Neuron (in vitro differentiated cells): ENCODE measurements around the gene ABCA4.
"Not testable (repeated sequence)": the region's sequence is repeated elsewhere in the genome, so short reads cannot be mapped to it uniquely, and the experiment has no call there.

Experiments
- H2AFZ ChIP-seq: one replicate; pipeline ENCODE4 v1.6.1; 2013; ENCODE audit warnings: low read depth, mild to moderate bottlenecking, inconsistent platforms, low read length, moderate library complexity
- H3K27me3 ChIP-seq: one replicate; pipeline ENCODE4 v1.6.1; 2013; ENCODE audit warnings: low read length; ENCODE audit not compliant: insufficient read depth
- H3K36me3 ChIP-seq: one replicate; pipeline ENCODE4 v1.6.1; 2013; ENCODE audit warnings: low read length; ENCODE audit not compliant: insufficient read depth
- H3K4me1 ChIP-seq: one replicate; pipeline ENCODE4 v1.6.1; 2013; ENCODE audit warnings: low read length; ENCODE audit not compliant: insufficient read depth
- H3K4me3 ChIP-seq: 2 replicates; pipeline ENCODE4 v1.5.1; 2013; ENCODE audit warnings: mild to moderate bottlenecking, low read length, moderate library complexity
- H3K9me3 ChIP-seq: one replicate; pipeline ENCODE4 v1.6.1; 2013; ENCODE audit warnings: low read length

Gene ABCA4

DNA sequence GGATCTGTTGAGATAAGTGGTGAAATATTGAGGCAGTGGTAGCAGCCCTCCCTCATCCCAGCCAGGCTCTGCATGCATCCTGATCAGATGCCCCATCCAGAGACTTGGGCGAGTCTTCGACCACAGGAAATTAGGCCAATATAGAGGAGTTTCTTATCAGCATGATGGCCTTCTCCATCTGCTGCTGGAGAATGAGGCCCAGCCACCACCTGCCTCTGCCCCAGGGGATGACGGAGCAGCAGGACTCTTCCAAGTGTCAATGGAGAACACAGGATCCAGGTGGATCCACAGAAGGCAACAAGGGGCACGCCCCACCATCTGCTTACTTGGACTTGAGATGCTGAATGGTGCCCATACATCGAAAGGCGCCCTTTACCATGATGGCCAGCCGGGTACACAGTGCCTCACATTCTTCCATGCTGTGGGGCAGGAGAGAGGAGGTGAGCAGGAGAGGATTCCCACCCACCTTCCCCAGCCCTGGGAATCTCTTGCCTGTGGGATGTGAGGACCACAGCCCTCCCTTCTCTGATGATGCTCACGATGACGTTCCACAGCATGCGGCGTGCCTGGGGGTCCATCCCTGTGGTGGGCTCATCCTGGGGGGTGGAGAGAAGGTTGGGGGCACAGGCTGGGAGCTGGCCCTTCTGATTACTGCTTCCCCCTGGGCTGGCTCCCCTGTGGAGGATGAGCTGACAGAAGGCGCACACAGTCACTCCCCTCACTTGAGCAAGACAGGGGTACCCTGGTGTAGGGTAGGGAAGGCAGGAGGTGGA, 120.3 kb downstream of the ABCA4 start:
- no peaks in the 10 kb centered on the region for H3K9me3 ChIP-seq
- no peak overlapping the region for H3K4me3 ChIP-seq
- no peaks in the 10 kb centered on the region for H3K36me3 ChIP-seq

GRCh38 chr1:93999840-94000415, 121.0 kb downstream of the ABCA4 start:
- no peaks in the 10 kb centered on the region for H3K36me3 ChIP-seq
- no peaks in the 10 kb centered on the region for H3K4me1 ChIP-seq

More for the DNA sequence above, 120.3 kb downstream of the ABCA4 start:
- no peak overlapping the region for H2AFZ ChIP-seq
- no peaks in the 10 kb centered on the region for H3K27me3 ChIP-seq
- no peaks in the 10 kb centered on the region for H3K4me1 ChIP-seq

GRCh38 chr1:93998532-93998931, 122.4 kb downstream of the ABCA4 start:
- H3K4me3 ChIP-seq, H3K36me3 ChIP-seq, H3K9me3 ChIP-seq, H3K4me1 ChIP-seq, H2AFZ ChIP-seq, H3K27me3 ChIP-seq: not testable (repeated sequence)

More at GRCh38 chr1:93999840-94000415, 121.0 kb downstream of the ABCA4 start:
- H3K27me3 ChIP-seq, result no peaks in the 10 kb centered on the region
- H2AFZ ChIP-seq, result no peak overlapping the region
- no peaks in the 10 kb centered on the region for H3K9me3 ChIP-seq
- no peak overlapping the region for H3K4me3 ChIP-seq

GRCh38 chr1:93997756-93998155, 123.2 kb downstream of the ABCA4 start:
- H3K4me1 ChIP-seq, result no peaks in the 10 kb centered on the region
- no peaks in the 10 kb centered on the region for H3K36me3 ChIP-seq
- no peak overlapping the region for H3K4me3 ChIP-seq
- no peaks in the 10 kb centered on the region for H3K9me3 ChIP-seq
- no peak overlapping the region for H2AFZ ChIP-seq
- H3K27me3 ChIP-seq, result no peaks in the 10 kb centered on the region

GRCh38 chr1:93995837-93996536, 125.0 kb downstream of the ABCA4 start:
- no peak overlapping the region for H3K4me3 ChIP-seq
- no peaks in the 10 kb centered on the region for H3K36me3 ChIP-seq
- H3K27me3 ChIP-seq, result no peaks in the 10 kb centered on the region
- no peak overlapping the region for H2AFZ ChIP-seq
- H3K4me1 ChIP-seq, result no peaks in the 10 kb centered on the region
- no peaks in the 10 kb centered on the region for H3K9me3 ChIP-seq

DNA sequence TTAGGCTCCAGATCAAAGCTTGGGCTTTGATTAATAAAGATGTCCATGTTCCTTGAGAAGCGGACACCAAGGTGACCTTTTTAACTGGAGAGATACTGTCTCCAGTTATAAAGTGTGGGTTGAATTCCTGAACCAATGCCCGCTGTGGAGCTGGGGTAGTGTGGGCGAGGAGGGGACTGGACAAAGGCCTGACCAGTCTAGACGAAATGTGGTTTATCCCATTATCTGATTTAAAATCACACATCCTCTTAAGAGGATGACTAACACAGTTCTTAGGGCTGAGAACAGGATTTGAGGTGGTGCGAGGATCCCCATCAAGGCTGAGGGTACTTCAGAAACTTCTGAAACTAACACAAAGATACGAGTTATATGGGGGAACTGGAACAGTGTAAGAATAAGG, 127.2 kb downstream of the ABCA4 start:
- H3K4me1 ChIP-seq, result no peaks in the 10 kb centered on the region
- no peaks in the 10 kb centered on the region for H3K36me3 ChIP-seq
- H3K27me3 ChIP-seq, result no peaks in the 10 kb centered on the region
- H3K9me3 ChIP-seq, result no peaks in the 10 kb centered on the region
- H3K4me3 ChIP-seq, result no peak overlapping the region
- H2AFZ ChIP-seq, result no peak overlapping the region

GRCh38 chr1:93992954-93993353, 128.0 kb downstream of the ABCA4 start:
- H3K9me3 ChIP-seq, result no peaks in the 10 kb centered on the region
- no peaks in the 10 kb centered on the region for H3K27me3 ChIP-seq
- no peaks in the 10 kb centered on the region for H3K36me3 ChIP-seq
- H3K4me3 ChIP-seq, result no peak overlapping the region
- no peaks in the 10 kb centered on the region for H3K4me1 ChIP-seq
- H2AFZ ChIP-seq, result no peak overlapping the region

- no peak overlapping the region for H3K4me3 ChIP-seq
- H3K27me3 ChIP-seq, result no peaks in the 10 kb centered on the region
- no peaks in the 10 kb centered on the region for H3K36me3 ChIP-seq
- no peaks in the 10 kb centered on the region for H3K9me3 ChIP-seq
- no peak overlapping the region for H2AFZ ChIP-seq
- no peaks in the 10 kb centered on the region for H3K4me1 ChIP-seq
These were observed 128.8 kb downstream of the ABCA4 start for GRCh38 chr1:93992190-93992589.

- no peak overlapping the region for H2AFZ ChIP-seq
- no peaks in the 10 kb centered on the region for H3K4me1 ChIP-seq
- no peak overlapping the region for H3K4me3 ChIP-seq
- H3K27me3 ChIP-seq, result no peaks in the 10 kb centered on the region
- no peaks in the 10 kb centered on the region for H3K9me3 ChIP-seq
- no peaks in the 10 kb centered on the region for H3K36me3 ChIP-seq
These were observed 129.7 kb downstream of the ABCA4 start for GRCh38 chr1:93991271-93991670.

GRCh38 chr1:93990477-93990876, 130.5 kb downstream of the ABCA4 start:
- not testable (repeated sequence) for H3K4me3 ChIP-seq, H2AFZ ChIP-seq, H3K36me3 ChIP-seq, H3K4me1 ChIP-seq, H3K27me3 ChIP-seq, H3K9me3 ChIP-seq

DNA sequence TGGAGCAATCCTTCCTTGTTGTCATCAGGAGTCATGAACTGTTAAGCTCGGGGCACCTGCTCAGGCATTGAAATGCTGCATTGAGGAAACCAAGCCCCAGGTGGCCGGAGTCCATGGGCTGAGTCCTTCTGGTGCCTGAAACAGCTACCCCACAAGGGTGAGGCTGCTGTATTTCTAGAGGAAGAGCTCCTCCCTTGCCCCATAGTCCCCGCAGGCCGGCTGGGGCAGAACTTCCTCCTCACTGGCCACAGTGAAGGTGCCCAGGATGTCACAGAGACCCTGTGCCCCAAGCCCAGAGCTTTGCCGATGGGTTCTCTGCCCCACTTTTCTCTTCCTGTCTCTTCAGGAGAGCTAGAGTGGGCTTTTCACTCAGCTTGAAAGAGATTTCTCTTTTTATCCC, 130.9 kb downstream of the ABCA4 start:
- no peaks in the 10 kb centered on the region for H3K4me1 ChIP-seq
- no peaks in the 10 kb centered on the region for H3K9me3 ChIP-seq
- H3K27me3 ChIP-seq, result no peaks in the 10 kb centered on the region
- no peak overlapping the region for H3K4me3 ChIP-seq
- no peak overlapping the region for H2AFZ ChIP-seq
- H3K36me3 ChIP-seq, result no peaks in the 10 kb centered on the region

DNA sequence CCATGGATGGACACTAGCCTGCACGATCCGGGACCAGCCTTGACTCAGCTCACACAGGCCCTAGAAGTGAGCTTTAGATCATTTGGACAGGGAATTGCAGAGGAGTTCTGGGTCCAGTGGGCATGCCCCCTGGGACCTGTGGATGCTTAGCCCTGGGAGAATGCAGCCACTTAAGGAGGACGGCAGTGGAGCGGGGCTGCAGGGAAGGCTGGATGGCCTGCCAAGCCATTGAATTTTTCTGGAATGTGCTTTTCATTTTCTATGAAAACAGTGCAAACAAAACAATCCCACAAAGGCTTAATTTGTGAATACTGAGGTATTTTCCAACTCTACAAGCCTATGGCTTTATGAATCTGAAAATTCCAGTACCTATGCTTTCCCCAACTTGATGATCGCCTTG, 131.3 kb downstream of the ABCA4 start:
- H3K4me1 ChIP-seq, result no peaks in the 10 kb centered on the region
- H3K27me3 ChIP-seq, result no peaks in the 10 kb centered on the region
- H3K36me3 ChIP-seq, result no peaks in the 10 kb centered on the region
- no peak overlapping the region for H3K4me3 ChIP-seq
- H3K9me3 ChIP-seq, result no peaks in the 10 kb centered on the region
- no peak overlapping the region for H2AFZ ChIP-seq

DNA sequence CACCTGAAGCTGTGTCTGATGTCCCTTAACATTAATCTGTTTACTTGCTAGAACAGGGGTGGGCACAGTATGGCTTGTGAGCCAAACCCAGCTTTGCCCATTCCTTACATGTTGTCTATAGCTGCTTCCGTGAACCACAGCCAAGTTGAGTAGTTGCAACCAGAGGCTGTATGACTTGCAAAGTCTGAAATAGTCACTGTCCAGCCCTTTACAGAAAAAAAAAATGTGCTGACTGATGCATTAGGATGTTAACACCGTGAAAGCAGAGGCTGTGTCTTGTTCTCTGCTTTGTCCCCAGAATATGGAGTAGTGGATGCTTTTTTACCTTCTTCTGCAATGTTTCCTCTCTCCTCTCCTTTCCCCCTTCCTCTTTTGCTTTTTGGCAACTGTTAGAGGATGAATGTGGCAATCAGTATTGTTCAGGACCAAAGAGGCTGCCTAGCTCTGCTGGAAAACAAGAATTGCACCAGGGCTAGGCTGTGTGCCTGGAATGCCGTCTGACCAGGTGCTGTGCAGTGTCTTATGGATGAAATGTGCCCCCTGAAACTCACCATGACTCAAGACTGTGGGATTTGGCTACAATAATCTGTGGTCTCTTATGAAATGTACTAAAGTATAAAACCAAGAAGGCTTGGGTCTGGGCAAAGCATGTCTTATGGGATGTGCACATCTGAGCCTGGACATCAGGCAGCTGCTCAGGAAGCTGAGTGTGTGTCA, 132.2 kb downstream of the ABCA4 start:
- H2AFZ ChIP-seq, result no peak overlapping the region
- no peaks in the 10 kb centered on the region for H3K27me3 ChIP-seq
- H3K4me3 ChIP-seq, result no peak overlapping the region
- no peaks in the 10 kb centered on the region for H3K36me3 ChIP-seq
- no peaks in the 10 kb centered on the region for H3K9me3 ChIP-seq
- H3K4me1 ChIP-seq, result no peaks in the 10 kb centered on the region
